ENCODE measurements around the gene PCSK6. TPM values are rescaled to one million over a fixed set of nuclear protein-coding genes. Genes with fewer than 3 reads are reported as not detected.
A peak's percentile ranks its signal among the peaks of the same experiment; 100 is the strongest.
"Not testable (repeated sequence)": the region's sequence is repeated elsewhere in the genome, so short reads cannot be mapped to it uniquely, and the experiment has no call there.

The PCSK6 gene
- total RNA-seq, 2 experiments from 2014 or later = 0.28 TPM; not detected in 1

- DNase-seq (peak in 4 of 14 experiments; percentile 24 to 78 (median 72)), ATAC-seq (ENCODE audit: poor library complexity) (peak; percentile 78)
- no peak overlapping the region for H3K4me3 ChIP-seq (ENCODE audit: low read length)
- H3K27ac ChIP-seq (ENCODE audit: low read depth in 1 of 2, low read length in 2 of 2) = no peak overlapping the region
- H3K36me3 Mint-ChIP-seq (ENCODE audit: low read depth) = peaks cover 90% of the 10 kb centered on the region
- POLR2A ChIA-PET = interaction anchor here (0.6 to 1.8 kb wide), 3 partner anchors 37 to 359 kb away, joined by 3 to 8 read pairs (median 4); partner anchors contain the start of gene CHSY1
- H3K4me1 Mint-ChIP-seq (ENCODE audit: low read depth) = peaks cover 58% of the 10 kb centered on the region
- H3K36me3 ChIP-seq (ENCODE audit: insufficient read depth, low read length) = peaks cover 79% of the 10 kb centered on the region
- no peaks in the 10 kb centered on the region for H3K27me3 Mint-ChIP-seq
- TF ChIP-seq CTCF (IDR thresholded peaks at IDR 0.05) = peak; percentile 82
- H3K27me3 ChIP-seq (ENCODE audit: control insufficient read depth in 1 of 2, insufficient read depth in 2 of 2, low read length in 2 of 2) = no peaks in the 10 kb centered on the region
- peak overlapping the region; percentile 21 for H3K27ac Mint-ChIP-seq
- peak overlapping the region; percentile 39 for H3K4me3 Mint-ChIP-seq
- H3K9me3 ChIP-seq (ENCODE audit: control insufficient read depth in 1 of 2, insufficient read depth in 1 of 2, low read length in 2 of 2) = no peaks in the 10 kb centered on the region
- CTCF ChIA-PET = interaction anchor here (0.7 to 3.2 kb wide), 10 partner anchors 8 to 358 kb away, joined by 3 to 18 read pairs (median 4); partner anchors contain the start of gene SELENOS
- H3K4me1 ChIP-seq (ENCODE audit: insufficient read depth, low read length) = peaks cover 26% of the 10 kb centered on the region
- intact Hi-C loops (cut with DNase I, micrococcal nuclease) = no loop called here
- no peaks in the 10 kb centered on the region for H3K9me3 Mint-ChIP-seq
Observed at GRCh38 chr15:101288905-101289513, 200.5 kb downstream of the PCSK6 start.

GRCh38 chr15:101287342-101287741 lies 202.2 kb downstream of the PCSK6 start:
- DNase-seq; H3K27me3 ChIP-seq (ENCODE audit: control insufficient read depth in 1 of 2, insufficient read depth in 2 of 2, low read length in 2 of 2); H3K9me3 ChIP-seq (ENCODE audit: control insufficient read depth in 1 of 2, insufficient read depth in 1 of 2, low read length in 2 of 2); ATAC-seq (ENCODE audit: poor library complexity); intact Hi-C loops (cut with DNase I, micrococcal nuclease); H3K27ac ChIP-seq (ENCODE audit: low read depth in 1 of 2, low read length in 2 of 2); H3K27me3 Mint-ChIP-seq; H3K4me3 Mint-ChIP-seq; H3K4me3 ChIP-seq (ENCODE audit: low read length); H3K27ac Mint-ChIP-seq; H3K9me3 Mint-ChIP-seq: not testable (repeated sequence)
- H3K4me1 ChIP-seq (ENCODE audit: insufficient read depth, low read length) = peaks cover 15% of the 10 kb centered on the region
- peaks cover 90% of the 10 kb centered on the region for H3K36me3 ChIP-seq (ENCODE audit: insufficient read depth, low read length)
- ChIA-PET POLR2A (interaction anchor here (1.1 to 1.8 kb wide), 2 partner anchors 14 to 354 kb away, joined by 3 to 4 read pairs; no protein-coding TSS in a partner anchor), CTCF (interaction anchor here (0.7 to 3.2 kb wide), 2 partner anchors 10 to 355 kb away, joined by 3 to 18 read pairs; no protein-coding TSS in a partner anchor)
- Mint-ChIP-seq H3K36me3 (ENCODE audit: low read depth) (peaks cover 92% of the 10 kb centered on the region), H3K4me1 (ENCODE audit: low read depth) (peaks cover 42% of the 10 kb centered on the region)

- DNase-seq (no peak), ATAC-seq (ENCODE audit: poor library complexity) (no peak)
- POLR2A ChIA-PET = interaction anchor here (0.6 to 1.7 kb wide), 5 partner anchors 8 to 438 kb away, joined by 3 to 11 read pairs (median 3); partner anchors contain the start of genes SNRPA1 and TARS3
- no peak for TF ChIP-seq CTCF (IDR thresholded peaks at IDR 0.05)
- Mint-ChIP-seq H3K27me3 (no peaks in the 10 kb centered on the region), H3K9me3 (no peaks in the 10 kb centered on the region), H3K4me3 (no peak overlapping the region), H3K27ac (peak overlapping the region; percentile 63), H3K4me1 (ENCODE audit: low read depth) (peaks cover 34% of the 10 kb centered on the region), H3K36me3 (ENCODE audit: low read depth) (peaks cover 92% of the 10 kb centered on the region)
- CTCF ChIA-PET = interaction anchor here (1.2 to 2.0 kb wide), 2 partner anchors 278 to 368 kb away, joined by 3 to 6 read pairs; no protein-coding TSS in a partner anchor
- Histone ChIP-seq H3K9me3 (ENCODE audit: control insufficient read depth in 1 of 2, insufficient read depth in 1 of 2, low read length in 2 of 2) (no peaks in the 10 kb centered on the region), H3K36me3 (ENCODE audit: insufficient read depth, low read length) (peaks cover 89% of the 10 kb centered on the region), H3K4me1 (ENCODE audit: insufficient read depth, low read length) (peaks cover 11% of the 10 kb centered on the region), H3K27me3 (ENCODE audit: control insufficient read depth in 1 of 2, insufficient read depth in 2 of 2, low read length in 2 of 2) (no peaks in the 10 kb centered on the region), H3K27ac (ENCODE audit: low read depth in 1 of 2, low read length in 2 of 2) (no peak overlapping the region), H3K4me3 (ENCODE audit: low read length) (no peak overlapping the region)
- intact Hi-C loops (cut with DNase I, micrococcal nuclease) = no loop called here
Observed at GRCh38 chr15:101286471-101287114, 202.9 kb downstream of the PCSK6 start.

Data from CD4-positive, alpha-beta T cell (primary cell).